ENCODE measurements around the gene SMURF2.
"Not testable (repeated sequence)": the region's sequence is repeated elsewhere in the genome, so short reads cannot be mapped to it uniquely, and the experiment has no call there.

SMURF2 gene

DNA sequence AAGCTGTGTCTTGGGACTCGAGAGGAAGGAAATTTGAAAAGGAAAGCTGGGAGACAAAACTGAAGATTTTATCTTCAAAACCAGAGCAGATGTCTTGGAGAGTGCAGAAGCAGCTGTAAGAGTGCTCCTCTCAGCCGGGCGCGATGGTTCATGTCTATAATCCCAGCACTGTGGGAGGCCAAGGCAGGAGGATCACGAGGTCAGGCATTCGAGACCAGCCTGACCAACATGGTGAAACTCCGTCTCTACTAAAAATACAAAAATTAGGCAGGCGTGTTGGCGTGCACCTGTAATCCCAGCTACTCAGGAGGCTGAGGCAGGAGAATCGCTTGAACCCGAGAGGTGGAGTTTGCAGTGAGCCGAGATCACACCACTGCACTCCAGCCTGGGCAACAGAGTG lies 57.6 kb downstream of the SMURF2 start:
- peaks cover 47% of the 10 kb centered on the region for H3K4me1 Mint-ChIP-seq (ENCODE audit: low read depth)
- H3K36me3 Mint-ChIP-seq, result not testable (repeated sequence)

DNA sequence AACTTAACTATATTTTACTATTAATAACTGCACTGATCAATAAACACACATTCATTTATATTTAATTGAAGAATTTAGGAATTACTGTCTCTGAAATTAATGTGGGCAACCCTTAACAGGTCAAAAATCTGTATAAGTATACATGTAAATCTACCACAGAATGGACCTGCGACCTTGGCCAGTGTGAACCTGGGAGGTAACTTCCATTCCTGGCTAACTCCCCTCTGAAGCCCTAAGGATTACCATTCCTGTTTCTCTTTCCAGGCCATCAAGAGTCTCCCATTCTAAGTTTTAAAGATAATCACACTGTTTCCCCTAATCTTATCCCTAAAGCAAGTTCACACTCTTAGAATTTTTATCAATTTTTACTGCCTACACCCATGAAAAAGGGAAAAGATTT lies 58.1 kb downstream of the SMURF2 start:
- H3K9me3 Mint-ChIP-seq (ENCODE audit: low read depth), result no peaks in the 10 kb centered on the region
- peaks cover 47% of the 10 kb centered on the region for H3K4me1 Mint-ChIP-seq (ENCODE audit: low read depth)
- no peaks in the 10 kb centered on the region for H3K36me3 Mint-ChIP-seq
- H3K27ac Mint-ChIP-seq, result peak overlapping the region; percentile 37
- no peaks in the 10 kb centered on the region for H3K27me3 Mint-ChIP-seq
- H3K4me3 Mint-ChIP-seq, result no peak overlapping the region

More for the DNA sequence above, 57.6 kb downstream of the SMURF2 start:
- H3K27ac Mint-ChIP-seq, result peak overlapping the region; percentile 37
- not testable (repeated sequence) for H3K4me3 Mint-ChIP-seq; H3K9me3 Mint-ChIP-seq (ENCODE audit: low read depth); H3K27me3 Mint-ChIP-seq

DNA sequence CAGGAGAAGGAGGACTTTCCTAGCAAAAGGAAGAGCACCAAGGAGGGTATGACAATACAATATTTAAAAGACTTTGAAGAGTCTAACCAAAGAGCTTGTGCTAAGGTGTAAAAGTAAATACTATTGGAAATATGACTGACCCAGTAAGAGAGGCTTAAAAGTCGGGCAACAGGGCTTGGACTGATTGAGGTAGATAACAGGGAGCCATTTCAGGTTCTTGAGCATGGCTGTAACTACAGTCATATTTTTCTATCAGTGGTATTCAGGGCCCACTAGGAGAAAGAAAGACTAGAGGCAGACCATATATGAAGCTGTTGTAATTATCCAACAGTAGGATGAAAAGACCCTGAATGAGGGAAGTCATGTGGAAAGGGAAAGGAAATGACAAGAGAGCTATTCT lies 62.3 kb downstream of the SMURF2 start:
- Mint-ChIP-seq H3K27me3 (no peaks in the 10 kb centered on the region), H3K4me1 (ENCODE audit: low read depth) (peaks cover 42% of the 10 kb centered on the region), H3K36me3 (peaks cover 8% of the 10 kb centered on the region), H3K4me3 (peak overlapping the region; percentile 80), H3K27ac (peak overlapping the region; percentile 84), H3K9me3 (ENCODE audit: low read depth) (no peaks in the 10 kb centered on the region)

DNA sequence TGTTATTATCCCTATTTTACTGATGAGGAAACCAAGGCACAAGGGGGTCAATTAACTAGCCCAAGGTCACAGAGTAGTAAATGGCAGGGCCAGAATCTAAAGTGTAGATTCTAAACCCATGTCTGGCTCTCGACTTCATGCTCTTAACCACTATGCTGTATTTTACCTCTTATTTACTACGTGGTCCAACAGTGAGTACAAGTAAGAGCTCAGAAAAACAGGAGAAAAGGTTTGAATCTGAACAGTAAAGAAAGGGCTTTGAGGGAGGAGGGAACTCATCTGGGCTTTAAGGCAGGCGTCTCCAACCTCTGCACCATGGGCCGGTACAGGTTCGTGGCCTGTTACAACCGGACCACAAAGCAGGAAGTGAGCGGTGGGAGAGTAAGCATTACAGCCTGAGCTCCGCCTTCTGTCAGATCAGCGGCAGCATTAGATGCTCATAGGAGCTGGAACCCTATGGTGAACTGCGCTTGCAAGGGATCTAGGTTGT lies 62.9 kb downstream of the SMURF2 start:
- Mint-ChIP-seq H3K4me3 (peak overlapping the region; percentile 80), H3K27ac (peak overlapping the region; percentile 84), H3K27me3 (no peaks in the 10 kb centered on the region), H3K36me3 (peaks cover 8% of the 10 kb centered on the region), H3K4me1 (ENCODE audit: low read depth) (peaks cover 40% of the 10 kb centered on the region), H3K9me3 (ENCODE audit: low read depth) (no peaks in the 10 kb centered on the region)

DNA sequence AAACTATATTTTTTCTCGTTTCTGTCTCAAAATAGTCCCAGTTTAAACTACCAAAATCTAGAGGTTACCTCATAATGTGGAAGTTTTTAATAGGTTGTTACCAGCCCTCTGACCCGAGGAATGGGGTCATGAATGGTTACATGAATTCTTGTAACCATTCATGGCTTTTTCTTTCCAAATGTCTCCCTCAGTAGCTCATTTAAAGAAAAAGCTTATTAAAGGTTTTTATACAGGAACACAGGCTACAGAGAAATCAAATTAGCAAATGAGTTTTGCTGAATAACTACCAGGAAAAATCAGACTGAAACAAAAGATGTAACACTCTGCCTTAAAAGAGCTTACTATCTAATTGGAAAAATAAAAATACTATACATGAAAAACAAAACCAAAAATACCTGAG lies 63.4 kb downstream of the SMURF2 start:
- H3K27me3 Mint-ChIP-seq, result no peaks in the 10 kb centered on the region
- H3K9me3 Mint-ChIP-seq (ENCODE audit: low read depth), result no peaks in the 10 kb centered on the region
- H3K4me3 Mint-ChIP-seq, result peak overlapping the region; percentile 80
- peaks cover 38% of the 10 kb centered on the region for H3K4me1 Mint-ChIP-seq (ENCODE audit: low read depth)
- peak overlapping the region; percentile 84 for H3K27ac Mint-ChIP-seq
- H3K36me3 Mint-ChIP-seq, result peaks cover 8% of the 10 kb centered on the region

DNA sequence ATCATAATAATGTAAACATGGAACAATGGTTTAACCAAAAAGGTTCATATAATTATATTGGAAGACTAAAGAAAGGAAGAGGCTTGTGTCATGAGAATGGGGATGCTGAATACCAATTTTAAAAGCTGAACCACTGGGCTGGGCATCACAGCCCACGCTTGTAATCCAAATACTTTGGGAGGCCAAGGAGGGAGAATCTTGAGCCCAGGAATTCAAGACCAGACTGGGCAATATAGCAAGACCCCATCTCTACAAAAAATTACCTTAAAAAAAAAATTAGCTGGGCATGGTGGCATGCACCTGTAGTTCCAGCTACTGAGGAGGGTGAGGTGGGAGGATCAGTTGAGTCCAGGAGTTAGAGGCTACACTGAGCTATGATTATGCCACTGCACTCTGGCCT lies 65.1 kb downstream of the SMURF2 start:
- Mint-ChIP-seq H3K4me3 (no peak overlapping the region), H3K4me1 (ENCODE audit: low read depth) (peaks cover 34% of the 10 kb centered on the region), H3K36me3 (peaks cover 10% of the 10 kb centered on the region), H3K27ac (no peak overlapping the region), H3K9me3 (ENCODE audit: low read depth) (no peaks in the 10 kb centered on the region), H3K27me3 (no peaks in the 10 kb centered on the region)

DNA sequence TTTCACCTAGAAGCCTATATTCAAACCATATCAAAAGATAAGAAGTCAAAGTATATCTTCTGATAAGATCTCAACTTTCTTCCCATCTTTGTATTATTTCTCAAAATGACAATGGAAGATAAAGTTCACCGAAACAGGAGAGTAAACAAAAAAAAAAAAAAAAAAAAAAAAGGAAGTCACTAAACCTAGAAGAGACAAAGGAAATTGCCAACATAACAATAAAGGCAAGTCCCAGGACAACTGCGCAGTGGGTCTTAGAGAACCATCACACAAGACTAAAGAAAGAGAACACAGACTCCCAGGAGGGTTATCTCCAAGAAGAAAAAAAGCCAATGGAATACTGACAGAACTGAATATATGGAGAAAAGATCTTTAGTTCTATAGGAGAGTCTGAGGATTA lies 65.7 kb downstream of the SMURF2 start:
- Mint-ChIP-seq H3K9me3 (ENCODE audit: low read depth) (no peaks in the 10 kb centered on the region), H3K4me3 (no peak overlapping the region), H3K27me3 (no peaks in the 10 kb centered on the region), H3K4me1 (ENCODE audit: low read depth) (peaks cover 34% of the 10 kb centered on the region), H3K36me3 (peaks cover 11% of the 10 kb centered on the region), H3K27ac (no peak overlapping the region)

DNA sequence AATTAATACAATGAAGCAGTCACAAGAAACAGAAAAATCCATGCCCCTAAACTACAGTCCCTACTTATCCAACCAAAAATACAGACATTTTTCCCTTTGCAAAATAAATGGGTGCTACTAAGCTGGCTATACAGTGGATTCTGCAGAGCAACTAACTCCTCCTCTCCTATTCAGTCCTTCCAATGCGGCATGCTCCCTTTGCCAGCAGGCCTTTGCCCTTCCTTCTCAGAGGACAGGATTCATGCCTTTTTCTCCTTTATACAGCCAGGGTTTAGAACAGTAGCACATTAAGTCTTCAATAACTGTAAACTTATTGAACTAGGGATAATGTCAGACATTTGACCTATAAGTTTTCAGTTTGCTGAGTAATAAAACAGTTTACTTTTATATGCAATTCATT lies 70.2 kb downstream of the SMURF2 start:
- Mint-ChIP-seq H3K27ac (peak overlapping the region; percentile 19), H3K27me3 (no peaks in the 10 kb centered on the region), H3K4me3 (no peak overlapping the region), H3K9me3 (ENCODE audit: low read depth) (no peaks in the 10 kb centered on the region), H3K36me3 (peaks cover 10% of the 10 kb centered on the region), H3K4me1 (ENCODE audit: low read depth) (peaks cover 6% of the 10 kb centered on the region)

DNA sequence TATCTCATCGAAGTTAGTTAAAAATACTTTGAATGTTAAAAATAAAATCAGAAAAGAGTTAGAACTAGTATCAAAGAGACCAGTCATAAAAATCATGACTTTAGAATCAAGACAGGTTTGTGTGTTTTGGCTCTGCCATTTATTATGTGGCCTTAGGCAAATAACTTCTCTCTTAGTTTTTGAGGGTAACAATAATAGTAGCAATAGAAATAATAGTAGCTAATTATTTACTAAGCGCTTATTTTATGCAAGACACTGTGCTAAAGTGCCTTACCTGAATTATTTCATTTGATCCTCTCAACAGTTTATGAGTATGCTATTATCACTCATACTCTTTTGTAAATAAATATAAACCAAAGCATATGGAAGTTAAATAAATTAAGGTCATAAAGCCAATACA lies 77.0 kb downstream of the SMURF2 start:
- Mint-ChIP-seq H3K9me3 (ENCODE audit: low read depth) (no peaks in the 10 kb centered on the region), H3K27me3 (no peaks in the 10 kb centered on the region), H3K4me3 (no peak overlapping the region), H3K36me3 (peaks cover 4% of the 10 kb centered on the region), H3K27ac (no peak overlapping the region), H3K4me1 (ENCODE audit: low read depth) (peaks cover 12% of the 10 kb centered on the region)

DNA sequence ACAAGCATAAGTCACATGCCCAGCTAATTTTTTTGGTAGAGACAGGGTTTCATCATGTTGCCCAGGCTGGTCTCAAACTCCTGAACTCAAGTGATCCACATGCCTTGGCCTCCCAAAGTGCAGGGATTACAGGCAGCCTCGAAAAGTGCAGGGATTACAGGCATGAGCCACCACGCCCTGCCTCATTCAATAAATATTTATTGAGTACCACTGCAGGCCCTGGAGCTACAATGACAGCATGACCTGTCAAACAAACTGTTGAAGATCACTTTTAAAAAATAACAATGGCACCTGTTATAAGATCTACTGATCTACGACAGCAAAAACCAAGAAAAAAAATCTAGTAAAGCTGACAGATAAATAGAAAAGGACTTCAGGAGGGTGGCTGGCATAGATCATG lies 79.1 kb downstream of the SMURF2 start:
- peaks cover 7% of the 10 kb centered on the region for H3K36me3 Mint-ChIP-seq
- peak overlapping the region; percentile 46 for H3K27ac Mint-ChIP-seq

DNA sequence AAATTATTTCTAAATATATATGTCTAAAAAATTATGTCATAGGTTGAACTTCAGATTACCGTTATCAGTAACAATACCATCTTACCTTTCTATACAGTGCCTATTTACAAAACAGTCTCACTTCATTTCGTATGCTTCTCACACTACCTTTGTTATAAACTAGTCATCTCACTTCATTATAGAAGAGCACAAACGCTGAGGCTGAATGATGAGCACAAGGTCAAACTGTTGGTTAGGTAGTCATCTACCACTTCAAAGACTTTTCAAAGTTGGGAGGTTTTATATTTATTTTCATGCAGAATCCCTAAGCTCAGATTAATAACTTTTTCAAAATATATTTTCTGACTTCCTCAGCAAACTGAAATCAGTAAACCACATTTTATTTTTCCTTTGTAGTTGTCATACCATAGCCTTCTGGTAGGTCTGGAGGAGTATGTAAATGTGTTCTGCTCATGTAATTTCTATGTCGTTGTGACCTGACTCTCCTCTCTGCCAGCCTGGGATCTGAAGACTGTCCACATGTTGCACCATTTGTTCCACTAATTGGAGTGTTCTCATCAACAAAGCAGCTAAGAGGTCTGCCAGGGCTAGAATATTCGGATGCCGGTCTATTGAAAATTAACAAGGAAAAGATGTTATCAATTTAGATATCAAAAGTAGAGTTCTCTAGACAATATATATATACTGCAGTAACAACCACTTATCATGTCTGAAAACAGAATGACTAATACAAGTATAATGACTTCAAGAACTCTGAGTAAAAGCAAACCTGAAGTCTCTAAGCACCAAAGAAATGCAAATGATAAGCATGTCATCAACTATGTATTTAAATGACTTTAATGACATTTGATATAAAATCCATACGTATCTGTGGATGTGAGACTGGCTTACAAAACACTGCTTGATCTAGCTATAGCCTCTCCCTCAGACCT lies 81.5 kb downstream of the SMURF2 start:
- H3K4me1 Mint-ChIP-seq (ENCODE audit: low read depth), result peaks cover 12% of the 10 kb centered on the region
- H3K27ac Mint-ChIP-seq, result peak overlapping the region; percentile 94
- peak overlapping the region; percentile 15 for H3K4me3 Mint-ChIP-seq
- H3K36me3 Mint-ChIP-seq, result peaks cover 11% of the 10 kb centered on the region
- no peaks in the 10 kb centered on the region for H3K9me3 Mint-ChIP-seq (ENCODE audit: low read depth)
- H3K27me3 Mint-ChIP-seq, result no peaks in the 10 kb centered on the region

More for the DNA sequence above, 79.1 kb downstream of the SMURF2 start:
- H3K27me3 Mint-ChIP-seq, result no peaks in the 10 kb centered on the region
- H3K4me1 Mint-ChIP-seq (ENCODE audit: low read depth), result peaks cover 12% of the 10 kb centered on the region
- H3K9me3 Mint-ChIP-seq (ENCODE audit: low read depth), result no peaks in the 10 kb centered on the region
- H3K4me3 Mint-ChIP-seq, result no peak overlapping the region

DNA sequence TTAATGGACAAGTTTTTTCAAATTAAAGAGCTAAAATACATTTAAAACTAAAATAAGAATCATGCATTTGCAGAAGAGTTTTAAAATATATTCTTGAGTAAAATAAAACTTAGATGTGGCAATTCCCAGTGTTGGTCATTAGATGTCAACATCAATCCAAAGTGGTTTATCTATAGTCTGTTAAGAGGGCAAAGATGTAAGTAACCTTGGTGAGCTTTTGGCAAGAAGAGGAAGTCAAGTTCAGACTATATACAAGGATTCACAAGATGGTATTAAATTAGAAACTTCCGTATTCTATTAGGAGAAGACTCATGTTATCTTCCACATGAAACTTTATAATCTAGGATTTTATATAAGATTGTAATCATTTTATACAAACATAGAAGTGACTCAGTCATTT lies 82.2 kb downstream of the SMURF2 start:
- Mint-ChIP-seq H3K4me1 (ENCODE audit: low read depth) (peaks cover 12% of the 10 kb centered on the region), H3K36me3 (peaks cover 11% of the 10 kb centered on the region), H3K27me3 (no peaks in the 10 kb centered on the region), H3K27ac (peak overlapping the region; percentile 58), H3K9me3 (ENCODE audit: low read depth) (no peaks in the 10 kb centered on the region), H3K4me3 (no peak overlapping the region)

DNA sequence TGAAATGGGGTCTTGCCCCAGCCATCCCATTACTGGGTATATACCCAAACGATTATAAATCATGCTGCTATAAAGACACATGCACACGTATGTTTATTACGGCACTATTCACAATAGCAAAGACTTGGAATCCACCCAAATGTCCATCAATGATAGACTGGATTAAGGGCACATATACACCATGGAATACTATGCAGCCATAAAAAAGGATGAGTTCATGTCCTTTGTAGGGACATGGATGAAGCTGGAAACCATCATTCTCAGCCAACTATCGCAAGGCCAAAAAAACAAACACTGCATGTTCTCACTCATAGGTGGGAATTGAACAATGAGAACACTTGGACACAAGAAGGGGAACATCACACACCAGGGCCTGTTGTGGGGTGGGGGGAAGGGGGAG lies 85.1 kb downstream of the SMURF2 start:
- Mint-ChIP-seq H3K36me3 (peaks cover 13% of the 10 kb centered on the region), H3K4me1 (ENCODE audit: low read depth) (peaks cover 23% of the 10 kb centered on the region)
- H3K4me3 Mint-ChIP-seq; H3K9me3 Mint-ChIP-seq (ENCODE audit: low read depth); H3K27me3 Mint-ChIP-seq; H3K27ac Mint-ChIP-seq: not testable (repeated sequence)

DNA sequence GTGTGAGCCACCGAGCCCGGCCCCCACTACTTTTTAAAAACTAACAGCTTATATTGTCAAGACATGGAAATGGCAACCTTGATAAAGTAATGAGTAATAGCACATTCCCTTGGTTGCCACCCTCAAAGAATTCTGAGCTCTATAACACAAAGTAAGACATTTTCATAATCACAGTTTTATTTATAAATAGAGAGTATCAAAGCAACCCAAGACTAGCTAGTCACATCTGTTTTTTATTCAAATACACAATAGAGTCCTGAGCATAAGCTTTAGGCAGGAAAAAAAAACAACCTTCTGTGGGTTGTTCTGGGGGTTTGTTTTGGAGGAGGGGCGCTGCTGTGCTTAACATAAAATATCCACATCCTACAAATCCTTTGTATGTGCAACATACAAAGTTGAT lies 86.7 kb downstream of the SMURF2 start:
- no peak overlapping the region for H3K4me3 Mint-ChIP-seq
- H3K36me3 Mint-ChIP-seq, result peaks cover 9% of the 10 kb centered on the region
- H3K27ac Mint-ChIP-seq, result no peak overlapping the region
- H3K4me1 Mint-ChIP-seq (ENCODE audit: low read depth), result peaks cover 13% of the 10 kb centered on the region
- no peaks in the 10 kb centered on the region for H3K9me3 Mint-ChIP-seq (ENCODE audit: low read depth)
- H3K27me3 Mint-ChIP-seq, result no peaks in the 10 kb centered on the region

DNA sequence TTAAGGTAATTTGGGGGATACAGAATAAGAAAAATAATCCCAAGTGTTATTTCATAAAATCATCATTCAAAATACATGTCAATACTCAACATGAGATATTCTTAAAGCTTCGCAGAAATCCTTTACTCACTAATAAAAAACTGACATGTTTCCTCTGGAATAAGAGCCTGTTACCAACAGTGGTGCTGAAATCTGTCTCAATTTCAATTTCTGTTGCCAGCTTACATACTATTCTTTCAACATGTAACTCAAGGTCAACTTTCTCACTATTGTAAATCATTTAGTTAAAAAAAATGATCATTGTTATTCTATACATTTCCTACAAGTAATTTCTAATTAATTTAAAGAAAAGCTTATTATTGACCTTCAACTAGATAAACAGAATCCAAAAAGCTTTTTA lies 87.5 kb downstream of the SMURF2 start:
- H3K27me3 Mint-ChIP-seq, result no peaks in the 10 kb centered on the region
- H3K36me3 Mint-ChIP-seq, result peaks cover 9% of the 10 kb centered on the region
- no peak overlapping the region for H3K4me3 Mint-ChIP-seq
- H3K9me3 Mint-ChIP-seq (ENCODE audit: low read depth), result no peaks in the 10 kb centered on the region
- peaks cover 11% of the 10 kb centered on the region for H3K4me1 Mint-ChIP-seq (ENCODE audit: low read depth)
- no peak overlapping the region for H3K27ac Mint-ChIP-seq

DNA sequence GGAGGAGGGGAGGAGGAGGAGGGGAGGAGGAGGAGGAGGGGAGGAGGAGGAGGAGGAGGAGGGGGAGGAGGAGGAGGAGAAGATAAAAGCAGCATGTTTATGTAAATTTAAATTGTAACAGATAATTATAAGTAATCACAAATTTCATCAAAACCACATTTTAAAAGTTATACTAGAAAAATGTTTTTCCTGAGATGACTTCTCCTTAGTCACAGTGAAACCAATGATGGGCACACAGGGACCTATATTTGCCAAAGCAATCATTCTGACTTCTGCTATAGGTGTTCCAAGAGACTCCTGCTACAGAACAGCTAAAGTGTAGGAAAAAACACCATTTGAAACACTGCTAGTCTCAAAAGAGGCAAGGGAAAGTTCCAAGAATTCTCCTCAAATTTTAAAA lies 88.9 kb downstream of the SMURF2 start:
- H3K27me3 Mint-ChIP-seq, result no peaks in the 10 kb centered on the region
- peaks cover 11% of the 10 kb centered on the region for H3K4me1 Mint-ChIP-seq (ENCODE audit: low read depth)
- no peak overlapping the region for H3K4me3 Mint-ChIP-seq
- no peaks in the 10 kb centered on the region for H3K9me3 Mint-ChIP-seq (ENCODE audit: low read depth)
- peaks cover 6% of the 10 kb centered on the region for H3K36me3 Mint-ChIP-seq
- H3K27ac Mint-ChIP-seq, result no peak overlapping the region

All from activated naive CD8-positive, alpha-beta T cell (primary cell).